Neural cell (in vitro differentiated cells): ENCODE measurements around the gene APP. TPM values are rescaled to one million over a fixed set of nuclear protein-coding genes. Genes with fewer than 3 reads are reported as not detected.

Experiments
- H2AFZ ChIP-seq: fragments of 200-600, 300-800 bp; sonication (generic), shearing (Covaris generic); 2 replicates; pipeline ENCODE4 v1.6.0; 2014; ENCODE audit warnings: low read depth, mild to moderate bottlenecking, antibody characterized with exemption, low read length, moderate library complexity
- H3F3A ChIP-seq: fragments of 200-600 bp; shearing (Covaris generic); 2 replicates; pipeline ENCODE4 v1.6.1; 2016; ENCODE audit warnings: mild to moderate bottlenecking, moderate library complexity, mixed read lengths, antibody characterized with exemption, low read length; ENCODE audit not compliant: insufficient read depth, poor library complexity, severe bottlenecking
- H3K27ac ChIP-seq: fragments of 200-600, 300-800 bp; sonication (generic), shearing (Covaris generic); 2 replicates; pipeline ENCODE4 v1.5.1; 2014; ENCODE audit warnings: mild to moderate bottlenecking, low read length, moderate library complexity
- H3K27me3 ChIP-seq: fragments of 300-800, 200-600 bp; sonication (generic), shearing (Covaris generic); 2 replicates; pipeline ENCODE4 v1.6.0; 2014; ENCODE audit warnings: mild to moderate bottlenecking, low read depth, low read length, moderate library complexity; ENCODE audit not compliant: insufficient read depth
- H3K36me3 ChIP-seq: fragments of 300-800, 200-600 bp; sonication (generic), shearing (Covaris generic); 2 replicates; pipeline ENCODE4 v1.5.1; 2014; ENCODE audit warnings: mild to moderate bottlenecking, antibody characterized with exemption, low read length, moderate library complexity; ENCODE audit not compliant: insufficient read depth
- H3K4me2 ChIP-seq: fragments of 300-800, 200-600 bp; sonication (generic), shearing (Covaris generic); 2 replicates; pipeline ENCODE4 v1.6.0; 2014; ENCODE audit warnings: mild to moderate bottlenecking, low read length
- H3K4me3 ChIP-seq: fragments of 300-800, 200-600 bp; sonication (generic), shearing (Covaris generic); 2 replicates; pipeline ENCODE4 v1.5.1; 2014; ENCODE audit warnings: mild to moderate bottlenecking, low read length, moderate library complexity
- H3K79me2 ChIP-seq: fragments of 200-600 bp; shearing (Covaris generic); replicated peaks from 2 replicates; pipeline ENCODE4 v1.6.0; 2014; ENCODE audit warnings: mild to moderate bottlenecking, low read length, moderate library complexity; ENCODE audit not compliant: insufficient read depth
- H3K9ac ChIP-seq: fragments of 300-800, 200-600 bp; sonication (generic), shearing (Covaris generic); 2 replicates; pipeline ENCODE4 v1.6.1; 2016; ENCODE audit warnings: mild to moderate bottlenecking, low read length, mixed read lengths
- H3K9me2 ChIP-seq: fragments of 200-600 bp; shearing (Covaris generic); 2 replicates; pipeline ENCODE4 v1.6.1; 2016; ENCODE audit warnings: mild to moderate bottlenecking, low read length, mixed read lengths; ENCODE audit not compliant: insufficient read depth
- H3K9me3 ChIP-seq: fragments of 200-600, 300-800 bp; sonication (generic), shearing (Covaris generic); 2 replicates; pipeline ENCODE4 v1.6.1; 2016; ENCODE audit warnings: mild to moderate bottlenecking, mixed run types, low read length, moderate library complexity, mixed read lengths
- H4K20me1 ChIP-seq: fragments of 200-600 bp; shearing (Covaris generic); 2 replicates; pipeline ENCODE4 v1.6.1; 2016; ENCODE audit warnings: mild to moderate bottlenecking, mixed run types; ENCODE audit not compliant: insufficient read depth
- EP300 ChIP-seq: fragments of 450-650 bp; conservative IDR thresholded peaks from 2 replicates; pipeline ENCODE4 v1.6.1; 2014; ENCODE audit warnings: antibody characterized with exemption, mild to moderate bottlenecking, moderate library complexity; ENCODE audit not compliant: poor library complexity, severe bottlenecking
- EZH2 ChIP-seq: fragments of 200-600, 300-800 bp; shearing (Covaris generic), sonication (generic); IDR thresholded peaks from 2 replicates; pipeline ENCODE4 v1.6.1; 2014; ENCODE audit warnings: antibody characterized with exemption, low read length, borderline replicate concordance, mild to moderate bottlenecking; ENCODE audit not compliant: insufficient read depth, poor library complexity, severe bottlenecking
- MXI1 ChIP-seq: fragments of 450-650 bp; conservative IDR thresholded peaks from 2 replicates; pipeline ENCODE4 v1.6.1; 2014; ENCODE audit warnings: antibody characterized with exemption, mild to moderate bottlenecking; ENCODE audit not compliant: poor library complexity, severe bottlenecking
- POLR2AphosphoS5 ChIP-seq: IDR thresholded peaks from 2 replicates; pipeline ENCODE4 v1.6.1; 2012
- RAD21 ChIP-seq: fragments of 450-650 bp; conservative IDR thresholded peaks from 2 replicates; pipeline ENCODE4 v1.6.1; 2014; ENCODE audit warnings: antibody characterized with exemption, mild to moderate bottlenecking, moderate library complexity
- REST ChIP-seq: IDR thresholded peaks from 2 replicates; pipeline ENCODE4 v1.6.1; 2012; ENCODE audit warnings: borderline replicate concordance
- SMC3 ChIP-seq: fragments of 450-650 bp; conservative IDR thresholded peaks from 2 replicates; pipeline ENCODE4 v1.6.1; 2014; ENCODE audit warnings: antibody characterized with exemption, mild to moderate bottlenecking, moderate library complexity; ENCODE audit not compliant: poor library complexity
- TAF1 ChIP-seq: IDR thresholded peaks from 2 replicates; pipeline ENCODE4 v1.6.1; 2012; ENCODE audit warnings: low read depth
- polyA plus RNA-seq: library from polyadenylated mRNA; depleted of rRNA; stranded (reverse); fragments of >200 nt; gene quantifications from 2 replicates; pipeline ENCODE4 v1.2.3, GENCODE V29; 2014
- TF ChIP-seq, protein P1 (sequence below): fragments of 450-650 bp; IDR thresholded peaks from 2 replicates; pipeline ENCODE4 v1.5.1; 2014; ENCODE audit warnings: antibody characterized with exemption, mild to moderate bottlenecking, moderate library complexity; ENCODE audit not compliant: poor library complexity, severe bottlenecking

Gene APP
- polyA plus RNA-seq, 1 donor from 2014 or later = 470 TPM

DNA sequence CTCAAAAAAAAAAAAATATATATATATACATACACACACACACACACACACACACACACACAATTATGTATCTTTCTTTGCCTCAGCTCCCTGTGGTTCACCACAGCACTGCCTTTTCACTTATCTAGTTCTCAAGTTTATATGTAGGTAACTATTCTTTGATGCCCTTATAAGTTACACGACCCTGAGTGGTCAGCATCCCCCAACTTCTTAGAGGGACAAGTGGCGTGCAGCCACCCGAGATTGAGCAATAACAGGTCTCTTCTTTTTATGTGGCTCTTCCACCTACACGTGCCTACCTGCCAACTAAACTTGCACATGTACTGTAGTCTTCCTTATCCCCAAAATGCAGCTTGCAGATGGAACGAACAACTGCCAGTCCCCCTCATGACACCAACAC lies 315.0 kb downstream of the APP start:
- no peaks in the 10 kb centered on the region for H3K9me2 ChIP-seq
- no peak overlapping the region for H3K9ac ChIP-seq
- H3K9me3 ChIP-seq = no peaks in the 10 kb centered on the region
- H3K27me3 ChIP-seq = no peaks in the 10 kb centered on the region
- no peaks in the 10 kb centered on the region for H4K20me1 ChIP-seq
- no peak overlapping the region for H2AFZ ChIP-seq
- no peaks in the 10 kb centered on the region for H3K79me2 ChIP-seq
- H3K4me2 ChIP-seq = no peak overlapping the region
- H3K4me3 ChIP-seq = no peak overlapping the region
- no peaks in the 10 kb centered on the region for H3K36me3 ChIP-seq
- TF ChIP-seq REST (no peak), TAF1 (no peak), RAD21 (no peak), POLR2AphosphoS5 (no peak), MXI1 (no peak), EZH2 (no peak), SMC3 (no peak), EP300 (no peak)
- TF ChIP-seq, protein P1, sequence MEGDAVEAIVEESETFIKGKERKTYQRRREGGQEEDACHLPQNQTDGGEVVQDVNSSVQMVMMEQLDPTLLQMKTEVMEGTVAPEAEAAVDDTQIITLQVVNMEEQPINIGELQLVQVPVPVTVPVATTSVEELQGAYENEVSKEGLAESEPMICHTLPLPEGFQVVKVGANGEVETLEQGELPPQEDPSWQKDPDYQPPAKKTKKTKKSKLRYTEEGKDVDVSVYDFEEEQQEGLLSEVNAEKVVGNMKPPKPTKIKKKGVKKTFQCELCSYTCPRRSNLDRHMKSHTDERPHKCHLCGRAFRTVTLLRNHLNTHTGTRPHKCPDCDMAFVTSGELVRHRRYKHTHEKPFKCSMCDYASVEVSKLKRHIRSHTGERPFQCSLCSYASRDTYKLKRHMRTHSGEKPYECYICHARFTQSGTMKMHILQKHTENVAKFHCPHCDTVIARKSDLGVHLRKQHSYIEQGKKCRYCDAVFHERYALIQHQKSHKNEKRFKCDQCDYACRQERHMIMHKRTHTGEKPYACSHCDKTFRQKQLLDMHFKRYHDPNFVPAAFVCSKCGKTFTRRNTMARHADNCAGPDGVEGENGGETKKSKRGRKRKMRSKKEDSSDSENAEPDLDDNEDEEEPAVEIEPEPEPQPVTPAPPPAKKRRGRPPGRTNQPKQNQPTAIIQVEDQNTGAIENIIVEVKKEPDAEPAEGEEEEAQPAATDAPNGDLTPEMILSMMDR = no peak
- no peak overlapping the region for H3K27ac ChIP-seq
- H3F3A ChIP-seq = no peaks in the 10 kb centered on the region

- Histone ChIP-seq H2AFZ (no peak overlapping the region), H4K20me1 (no peaks in the 10 kb centered on the region), H3K4me2 (no peak overlapping the region), H3K27ac (no peak overlapping the region), H3K9ac (no peak overlapping the region), H3K79me2 (no peaks in the 10 kb centered on the region), H3K9me3 (no peaks in the 10 kb centered on the region), H3K27me3 (no peaks in the 10 kb centered on the region), H3F3A (no peaks in the 10 kb centered on the region), H3K9me2 (no peaks in the 10 kb centered on the region), H3K4me3 (no peak overlapping the region), H3K36me3 (no peaks in the 10 kb centered on the region)
- TF ChIP-seq REST (no peak), TAF1 (no peak)
- TF ChIP-seq, protein P1 = no peak
Measured at GRCh38 chr21:25850126-25850842, 320.3 kb downstream of the APP start.
